GM19025 (cell line): Measurements from ENCODE around the gene ID1.
"Not testable (repeated sequence)": the region's sequence is repeated elsewhere in the genome, so short reads cannot be mapped to it uniquely, and the experiment has no call there.

Experiments
- ATAC-seq: cut with Tn5 transposase; IDR thresholded peaks from one replicate; pipeline ENCODE4 v1.9.1; 2021; ENCODE audit warnings: mild to moderate bottlenecking, low read depth, moderate library complexity; ENCODE audit not compliant: unreplicated experiment

The ID1 gene

GRCh38 chr20:31572701-31573554 lies 32.2 kb upstream of the ID1 start:
- ATAC-seq, result peak; percentile 91

- ATAC-seq, result peak; percentile 5
These were observed 31.4 kb upstream of the ID1 start for GRCh38 chr20:31573555-31574321.

GRCh38 chr20:31574986-31575385 lies 30.1 kb upstream of the ID1 start:
- not testable (repeated sequence) for ATAC-seq

- no peak for ATAC-seq
These were observed 28.3 kb upstream of the ID1 start for GRCh38 chr20:31576751-31577150.

GRCh38 chr20:31577194-31577593 lies 27.9 kb upstream of the ID1 start:
- ATAC-seq, result no peak

GRCh38 chr20:31578448-31579138 lies 26.5 kb upstream of the ID1 start:
- no peak for ATAC-seq

GRCh38 chr20:31579245-31579644 lies 25.8 kb upstream of the ID1 start:
- no peak for ATAC-seq

- ATAC-seq, result not testable (repeated sequence)
These were observed 25.0 kb upstream of the ID1 start for GRCh38 chr20:31579941-31580651.

GRCh38 chr20:31580706-31581105 lies 24.4 kb upstream of the ID1 start:
- no peak for ATAC-seq

GRCh38 chr20:31581391-31581790 lies 23.7 kb upstream of the ID1 start:
- ATAC-seq, result no peak

GRCh38 chr20:31587545-31588389 lies 17.3 kb upstream of the ID1 start:
- no peak for ATAC-seq

- no peak for ATAC-seq
These were observed 14.3 kb upstream of the ID1 start for GRCh38 chr20:31590717-31591225.

- no peak for ATAC-seq
These were observed 11.7 kb upstream of the ID1 start for GRCh38 chr20:31593221-31594001.

- no peak for ATAC-seq
These were observed 11.0 kb upstream of the ID1 start for GRCh38 chr20:31594002-31594557.

GRCh38 chr20:31594558-31595379 lies 10.3 kb upstream of the ID1 start:
- ATAC-seq, result no peak

GRCh38 chr20:31595380-31595653 lies 9.8 kb upstream of the ID1 start:
- no peak for ATAC-seq

- ATAC-seq, result no peak
These were observed 9.3 kb upstream of the ID1 start for GRCh38 chr20:31595654-31596411.
